Esophagus squamous epithelium (tissue), 5 donors: Measurements from ENCODE around the gene UBA7. TPM values are rescaled to one million over a fixed set of nuclear protein-coding genes. Genes with fewer than 3 reads are reported as not detected.

Source experiments
- DNase-seq: peaks from one replicate; lab custom pipeline; 2025; lab: John Stamatoyannopoulos, UW
- H3K27ac ChIP-seq, 4 donors: fragments of 200-600 bp; sonication (generic); one replicate each; pipeline ENCODE4 v1.5.1; 2016 to 2019; ENCODE audit warnings: mild to moderate bottlenecking in 1 of 4
- H3K27me3 ChIP-seq, 4 donors: fragments of 200-600 bp; sonication (generic); 1 replicate in 3 of 4; 2 replicates in 1 of 4; pipeline versions ENCODE4 v1.5.1 to v1.6.0; 2017 to 2021; ENCODE audit warnings: antibody characterized with exemption in 1 of 4
- H3K36me3 ChIP-seq, 3 donors: fragments of 200-600 bp; sonication (generic); one replicate each; pipeline ENCODE4 v1.5.1; 2016 to 2019
- H3K4me1 ChIP-seq, 3 donors: fragments of 200-600 bp; sonication (generic); one replicate each; pipeline ENCODE4 v1.5.1; 2017 to 2019
- H3K4me3 ChIP-seq, 4 donors: fragments of 200-600 bp; sonication (generic); 1 replicate in 3 of 4; 2 replicates in 1 of 4; pipeline ENCODE4 v1.5.1; 2016 to 2019; ENCODE audit warnings: mild to moderate bottlenecking in 2 of 4, moderate library complexity in 1 of 4
- H3K9me3 ChIP-seq, 3 donors: fragments of 200-600 bp; sonication (generic); one replicate each; pipeline ENCODE4 v1.5.1; 2016 to 2019
- CTCF ChIP-seq, 6 experiments: fragments of 450-650 bp in 4 of 6; fragments of 200-600 bp in 2 of 6; sonication (generic) in 2 of 6; IDR thresholded peaks; one replicate each; pipeline ENCODE4 v1.5.1; 2016 to 2019; ENCODE audit warnings: antibody characterized with exemption in 6 of 6, mild to moderate bottlenecking in 4 of 6, moderate library complexity in 4 of 6
- POLR2A ChIP-seq, 4 donors: fragments of 450-650 bp; IDR thresholded peaks; one replicate each; pipeline ENCODE4 v1.6.1; 2017; ENCODE audit warnings: antibody characterized with exemption in 4 of 4, mild to moderate bottlenecking in 4 of 4, moderate library complexity in 3 of 4
- WGBS, 2 donors: methylation state at CpG; one replicate each; pipeline ENCODE4 v1.1.5; 2018; 5-methylcytosine and 5-hydroxymethylcytosine counted together
- intact Hi-C: fragments of 100-400 bp; cut with DNase I; formaldehyde crosslinking; loops from one replicate; pipeline ENCODE4 v1.15.0; 2022
- total RNA-seq, 4 donors: library from RNA; depleted of rRNA; stranded (reverse); fragments of >200 nt; gene quantifications; one replicate each; pipeline ENCODE4 v1.1.0, GENCODE V29; 2016
- donor health status: DM: yes; HTN: yes; CAD: no.

The UBA7 gene
- total RNA-seq, 4 donors from 2014 or later: 8.1 to 43.3 (median 33.8) TPM

GRCh38 chr3:49794431-49794830, 19.3 kb downstream of the UBA7 start:
- no peak for DNase-seq
- H3K9me3 ChIP-seq: no peaks in the 10 kb centered on the region

GRCh38 chr3:49793486-49794085, 20.2 kb downstream of the UBA7 start:
- no peak for TF ChIP-seq POLR2A (IDR thresholded peaks at IDR 0.05)
- no peak for TF ChIP-seq CTCF (IDR thresholded peaks at IDR 0.05)
- intact Hi-C loops: no loop called here
- DNase-seq: no peak
- no peak overlapping the region for H3K4me3 ChIP-seq
- 80 to 89% methylated on average over 1 to 3 of the region's 13 CpGs for WGBS, 2 donors
- no peaks in the 10 kb centered on the region for H3K36me3 ChIP-seq
- no peaks in the 10 kb centered on the region for H3K27me3 ChIP-seq
- no peaks in the 10 kb centered on the region for H3K9me3 ChIP-seq
- H3K4me1 ChIP-seq: no peaks in the 10 kb centered on the region
- no peak overlapping the region for H3K27ac ChIP-seq

More at GRCh38 chr3:49794431-49794830, 19.3 kb downstream of the UBA7 start:
- Histone ChIP-seq H3K27ac (no peak overlapping the region), H3K4me1 (peaks cover 0 to 4% (median 3%) of the 10 kb centered on the region in 3 donors), H3K4me3 (no peak overlapping the region), H3K27me3 (no peaks in the 10 kb centered on the region), H3K36me3 (no peaks in the 10 kb centered on the region)
- TF ChIP-seq CTCF (IDR thresholded peaks at IDR 0.05) (no peak), POLR2A (IDR thresholded peaks at IDR 0.05) (no peak)
- intact Hi-C loops: no loop called here
- 80 to 82% methylated on average over 2 to 3 of the region's 4 CpGs for WGBS, 2 donors

DNA sequence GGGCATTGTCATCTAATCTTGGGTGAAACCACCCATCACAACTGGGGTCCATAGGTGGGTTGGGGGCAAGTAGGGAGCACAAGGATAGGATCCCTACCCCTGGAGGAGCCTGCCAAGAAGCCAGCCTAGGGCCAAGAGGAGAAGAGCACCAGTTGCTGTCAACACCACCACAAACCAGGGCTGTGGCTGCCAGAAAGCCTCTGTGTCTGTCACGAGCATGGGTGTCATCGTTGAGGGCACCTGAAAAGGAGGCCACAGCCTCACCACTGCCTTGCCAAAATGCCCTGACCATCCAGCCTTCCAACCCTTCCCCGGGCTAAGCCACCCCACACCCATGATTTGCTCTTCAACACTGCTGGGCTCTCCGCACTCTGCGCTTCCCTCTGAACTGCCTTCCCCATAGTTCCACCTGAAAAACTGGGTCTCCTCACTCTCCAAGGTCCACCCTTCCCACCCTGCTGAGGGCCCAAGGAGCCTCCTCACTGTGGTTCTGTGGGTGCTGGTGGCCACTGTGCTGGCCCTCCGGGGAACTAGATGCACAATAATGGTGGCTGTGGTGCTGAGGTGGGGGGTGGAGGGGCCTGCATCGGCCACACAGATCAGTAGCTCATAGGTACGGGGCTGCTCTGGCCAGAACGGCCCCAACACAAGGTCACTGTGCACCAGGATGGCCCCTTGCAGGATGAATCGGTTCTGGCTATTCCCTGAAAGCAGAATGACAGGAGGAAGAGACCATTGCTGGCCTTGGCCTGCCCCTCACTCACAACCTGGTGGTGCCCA, 21.2 kb downstream of the UBA7 start:
- no peaks in the 10 kb centered on the region for H3K9me3 ChIP-seq
- H3K36me3 ChIP-seq: no peaks in the 10 kb centered on the region
- no peaks in the 10 kb centered on the region for H3K27me3 ChIP-seq
- intact Hi-C loops: no loop called here
- peaks cover 0 to under 1% (median under 1%) of the 10 kb centered on the region in 3 donors for H3K4me1 ChIP-seq
- no peak overlapping the region for H3K4me3 ChIP-seq
- WGBS, 2 donors: 82 to 88% methylated on average over 5 to 6 of the region's 10 CpGs
- H3K27ac ChIP-seq: no peak overlapping the region
- no peak for DNase-seq
- TF ChIP-seq POLR2A (IDR thresholded peaks at IDR 0.05): no peak

DNA sequence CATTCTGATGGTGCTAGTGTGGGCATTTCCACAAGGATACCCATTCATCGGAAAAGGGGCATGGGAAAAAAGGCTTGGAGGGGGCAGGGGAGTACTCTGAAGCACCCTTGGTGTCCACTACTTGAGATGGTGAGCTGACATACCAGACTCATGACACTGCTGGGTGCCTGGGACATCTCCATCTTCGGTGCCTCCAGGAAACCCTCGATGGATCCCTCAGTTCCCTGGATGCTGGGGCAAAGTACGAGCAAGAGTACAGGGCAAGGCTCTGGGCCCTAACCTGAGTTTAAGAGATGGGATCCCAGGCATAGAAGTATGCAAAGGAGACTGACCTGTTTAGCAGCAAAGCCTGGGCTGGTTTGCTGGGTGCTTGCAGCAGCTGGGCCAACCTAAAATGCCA, 22.2 kb downstream of the UBA7 start:
- no peaks in the 10 kb centered on the region for H3K9me3 ChIP-seq
- DNase-seq: no peak
- H3K27me3 ChIP-seq: no peaks in the 10 kb centered on the region
- no peak for TF ChIP-seq POLR2A (IDR thresholded peaks at IDR 0.05)
- TF ChIP-seq CTCF (IDR thresholded peaks at IDR 0.05): no peak
- no peak overlapping the region for H3K4me3 ChIP-seq
- no peak overlapping the region for H3K27ac ChIP-seq
- peaks cover 4 to 11% (median 9%) of the 10 kb centered on the region in 3 donors for H3K4me1 ChIP-seq
- H3K36me3 ChIP-seq: no peaks in the 10 kb centered on the region
- intact Hi-C loops: no loop called here
- 78 to 88% methylated on average over 1 to 2 of the region's 4 CpGs for WGBS, 2 donors

GRCh38 chr3:49790626-49791411, 22.9 kb downstream of the UBA7 start:
- no peak for DNase-seq
- no peaks in the 10 kb centered on the region for H3K36me3 ChIP-seq
- no peaks in the 10 kb centered on the region for H3K9me3 ChIP-seq
- H3K4me1 ChIP-seq: peaks cover 4 to 11% (median 9%) of the 10 kb centered on the region in 3 donors
- H3K27me3 ChIP-seq: no peaks in the 10 kb centered on the region
- no peak overlapping the region for H3K27ac ChIP-seq
- no peak for TF ChIP-seq POLR2A (IDR thresholded peaks at IDR 0.05)
- TF ChIP-seq CTCF (IDR thresholded peaks at IDR 0.05): no peak
- intact Hi-C loops: no loop called here
- whole genome bisulfite sequencing, 2 donors: 60 to 71% methylated on average over 7 to 9 of the region's 9 CpGs
- no peak overlapping the region for H3K4me3 ChIP-seq
